Vagina (tissue), 2 donors: ENCODE data around the gene YPEL4.

ENCODE experiments used
- CTCF ChIP-seq, 3 experiments: fragments of 450-650 bp in 2 of 3; fragments of 200-600 bp in 1 of 3; sonication (generic) in 1 of 3; IDR thresholded peaks; one replicate each; pipeline ENCODE4 v1.5.1; 2017 to 2019; ENCODE audit warnings: antibody characterized with exemption in 3 of 3, mild to moderate bottlenecking in 2 of 3, moderate library complexity in 2 of 3
- POLR2A ChIP-seq, 2 donors: fragments of 450-650 bp; IDR thresholded peaks; one replicate each; pipeline ENCODE4 v1.6.1; 2017; ENCODE audit warnings: antibody characterized with exemption in 2 of 2, mild to moderate bottlenecking in 2 of 2, moderate library complexity in 2 of 2
- POLR2AphosphoS5 ChIP-seq, 2 donors: sonication (generic); formaldehyde crosslinking; IDR thresholded peaks; one replicate each; pipeline ENCODE4 v1.9.0; 2017; ENCODE audit warnings: antibody characterized with exemption in 2 of 2, mild to moderate bottlenecking in 2 of 2, low read depth in 1 of 2; ENCODE audit not compliant: insufficient read depth in 1 of 2

GRCh38 chr11:57674251-57674650, 24.5 kb upstream of the YPEL4 start:
- TF ChIP-seq POLR2A (IDR thresholded peaks at IDR 0.05) (no peak), CTCF (IDR thresholded peaks at IDR 0.05) (no peak), POLR2AphosphoS5 (IDR thresholded peaks at IDR 0.05; ENCODE audit: insufficient read depth in 1 of 2, low read depth in 1 of 2) (no peak)
